ENCODE measurements around the gene RAB3GAP2.
"Not testable (repeated sequence)": the region's sequence is repeated elsewhere in the genome, so short reads cannot be mapped to it uniquely, and the experiment has no call there.

Gene RAB3GAP2

GRCh38 chr1:220166853-220167252 lies 105.4 kb downstream of the RAB3GAP2 start:
- TF ChIP-seq POLR2A (IDR thresholded peaks at IDR 0.05; ENCODE audit: extremely low read depth, insufficient read length) (no peak), CTCF (IDR thresholded peaks at IDR 0.05; ENCODE audit: low read depth, low read length) (no peak)
- DNase-seq (ENCODE audit: low read depth), result no peak
- H3K4me3 ChIP-seq (ENCODE audit: low read depth, low read length), result no peak overlapping the region

- DNase-seq (ENCODE audit: low read depth), result no peak
- H3K4me3 ChIP-seq (ENCODE audit: low read depth, low read length), result no peak overlapping the region
- TF ChIP-seq POLR2A (IDR thresholded peaks at IDR 0.05; ENCODE audit: extremely low read depth, insufficient read length) (no peak), MAX (IDR thresholded peaks at IDR 0.05; ENCODE audit: low read depth, low read length) (no peak), MYC (IDR thresholded peaks at IDR 0.05; ENCODE audit: low read depth, low read length) (no peak), CTCF (IDR thresholded peaks at IDR 0.05; ENCODE audit: low read depth, low read length) (no peak)
These were observed 107.7 kb downstream of the RAB3GAP2 start for GRCh38 chr1:220164517-220164916.

GRCh38 chr1:220164116-220164515 lies 108.1 kb downstream of the RAB3GAP2 start:
- DNase-seq (ENCODE audit: low read depth), result no peak
- no peak overlapping the region for H3K4me3 ChIP-seq (ENCODE audit: low read depth, low read length)
- no peak for TF ChIP-seq POLR2A (IDR thresholded peaks at IDR 0.05; ENCODE audit: extremely low read depth, insufficient read length)
- TF ChIP-seq MAX (IDR thresholded peaks at IDR 0.05; ENCODE audit: low read depth, low read length), result no peak
- TF ChIP-seq MYC (IDR thresholded peaks at IDR 0.05; ENCODE audit: low read depth, low read length), result no peak
- no peak for TF ChIP-seq CTCF (IDR thresholded peaks at IDR 0.05; ENCODE audit: low read depth, low read length)

- H3K4me3 ChIP-seq (ENCODE audit: low read depth, low read length), result no peak overlapping the region
- TF ChIP-seq MAX (IDR thresholded peaks at IDR 0.05; ENCODE audit: low read depth, low read length) (no peak), POLR2A (IDR thresholded peaks at IDR 0.05; ENCODE audit: extremely low read depth, insufficient read length) (no peak), MYC (IDR thresholded peaks at IDR 0.05; ENCODE audit: low read depth, low read length) (no peak), CTCF (IDR thresholded peaks at IDR 0.05; ENCODE audit: low read depth, low read length) (no peak)
- no peak for DNase-seq (ENCODE audit: low read depth)
These were observed 112.2 kb downstream of the RAB3GAP2 start for GRCh38 chr1:220160027-220160426.

GRCh38 chr1:220159041-220159440 lies 113.2 kb downstream of the RAB3GAP2 start:
- TF ChIP-seq POLR2A (IDR thresholded peaks at IDR 0.05; ENCODE audit: extremely low read depth, insufficient read length) (no peak), MAX (IDR thresholded peaks at IDR 0.05; ENCODE audit: low read depth, low read length) (no peak), MYC (IDR thresholded peaks at IDR 0.05; ENCODE audit: low read depth, low read length) (no peak), CTCF (IDR thresholded peaks at IDR 0.05; ENCODE audit: low read depth, low read length) (no peak)
- H3K4me3 ChIP-seq (ENCODE audit: low read depth, low read length), result no peak overlapping the region
- DNase-seq (ENCODE audit: low read depth), result no peak

- H3K4me3 ChIP-seq (ENCODE audit: low read depth, low read length); DNase-seq (ENCODE audit: low read depth): not testable (repeated sequence)
These were observed 113.7 kb downstream of the RAB3GAP2 start for GRCh38 chr1:220158530-220158929.

Measured in NB4 (cell line).